Activated T-cell treated with anti-CD3 and anti-CD28 coated beads, Interleukin-2, amount 50 U/mL, for 48 hours (primary cell): Measurements from ENCODE around the gene EGFL7.
A peak's percentile ranks its signal among the peaks of the same experiment; 100 is the strongest.

Source experiments
- DNase-seq, 2 experiments: peaks; one replicate each; pipeline ENCODE4 v3.0.0-alpha.2; 2020

EGFL7 gene

GRCh38 chr9:136720251-136720897, 57.7 kb downstream of the EGFL7 start:
- DNase-seq = no peak

- no peak for DNase-seq
Measured at GRCh38 chr9:136720898-136721338, 58.2 kb downstream of the EGFL7 start.

DNA sequence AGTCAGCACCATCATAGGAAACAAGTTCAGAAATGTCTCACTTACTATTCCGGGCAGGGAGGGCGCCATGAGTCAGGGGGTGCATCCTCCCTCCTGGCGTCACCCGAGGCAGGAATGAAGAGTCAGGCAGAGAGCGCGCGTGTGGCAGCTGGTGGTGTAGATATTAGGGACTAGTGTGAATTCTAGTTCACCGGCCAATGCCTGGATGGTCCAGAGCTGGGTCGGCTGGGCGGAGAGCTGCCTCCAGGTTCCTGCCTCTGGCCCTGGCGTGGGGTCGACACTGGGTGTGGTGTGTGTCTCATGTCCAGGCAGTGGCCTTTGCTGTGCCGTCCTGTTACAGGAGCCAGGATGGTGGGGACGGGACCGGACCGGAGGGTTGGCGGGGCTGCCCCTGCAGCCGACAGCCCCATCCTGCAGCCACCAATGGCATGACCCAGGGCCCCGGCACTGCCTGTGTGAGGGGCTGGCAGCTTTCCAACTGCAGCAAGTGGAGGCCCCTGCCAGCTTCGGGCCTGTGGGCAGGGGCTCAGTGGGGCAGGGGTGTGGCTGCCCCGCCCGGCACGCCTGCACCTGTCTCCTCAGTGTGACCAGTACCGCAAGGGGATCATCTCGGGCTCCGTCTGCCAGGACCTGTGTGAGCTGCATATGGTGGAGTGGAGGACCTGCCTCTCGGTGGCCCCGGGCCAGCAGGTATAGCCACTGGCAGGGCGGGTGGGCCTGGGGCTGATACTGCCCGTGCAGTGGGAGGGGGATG, 58.8 kb downstream of the EGFL7 start:
- peak in 1 of 2 experiments; percentile 48 for DNase-seq
